Astrocyte of the spinal cord (primary cell): ENCODE data around the gene PEX26.

ENCODE experiments used
- DNase-seq: peaks from one replicate; pipeline ENCODE4 v3.0.0; 2011; ENCODE audit warnings: low read depth, low spot score
- H3K4me3 ChIP-seq: 2 replicates; pipeline ENCODE4 v1.5.1; 2011; ENCODE audit warnings: low read depth, mild to moderate bottlenecking, low read length, moderate library complexity
- in situ Hi-C: cut with HindIII; loops from 2 replicates; pipeline ENCODE4 v1.10.0; 2017; ENCODE audit warnings: low sequenced_read_pairs
- TF ChIP-seq, protein P1 (sequence below): IDR thresholded peaks from 2 replicates; pipeline ENCODE4 v1.5.1; 2012; ENCODE audit warnings: low read depth, mild to moderate bottlenecking, low read length, inconsistent platforms

The PEX26 gene

DNA sequence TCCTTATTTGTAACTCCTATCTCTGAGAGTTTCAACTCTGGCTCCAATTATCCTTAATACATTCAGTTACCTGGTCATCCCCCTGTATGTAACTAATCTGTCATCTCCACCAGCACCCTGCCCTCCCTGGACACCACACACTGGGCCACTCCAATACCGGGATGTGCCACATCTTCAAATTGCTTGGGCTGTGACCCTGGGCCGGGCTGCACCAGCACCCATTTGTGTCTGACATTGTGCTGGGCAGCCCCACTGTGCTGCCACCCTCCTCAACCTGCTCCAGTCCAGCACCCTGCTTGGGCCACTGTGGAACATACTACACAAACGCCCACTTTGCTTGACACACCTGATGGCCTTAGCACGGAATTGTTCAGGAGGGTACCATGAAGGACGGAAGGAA, 70.0 kb downstream of the PEX26 start:
- no peak overlapping the region for H3K4me3 ChIP-seq
- in situ Hi-C loops, result no loop called here
- no peak for DNase-seq
- TF ChIP-seq, protein P1, sequence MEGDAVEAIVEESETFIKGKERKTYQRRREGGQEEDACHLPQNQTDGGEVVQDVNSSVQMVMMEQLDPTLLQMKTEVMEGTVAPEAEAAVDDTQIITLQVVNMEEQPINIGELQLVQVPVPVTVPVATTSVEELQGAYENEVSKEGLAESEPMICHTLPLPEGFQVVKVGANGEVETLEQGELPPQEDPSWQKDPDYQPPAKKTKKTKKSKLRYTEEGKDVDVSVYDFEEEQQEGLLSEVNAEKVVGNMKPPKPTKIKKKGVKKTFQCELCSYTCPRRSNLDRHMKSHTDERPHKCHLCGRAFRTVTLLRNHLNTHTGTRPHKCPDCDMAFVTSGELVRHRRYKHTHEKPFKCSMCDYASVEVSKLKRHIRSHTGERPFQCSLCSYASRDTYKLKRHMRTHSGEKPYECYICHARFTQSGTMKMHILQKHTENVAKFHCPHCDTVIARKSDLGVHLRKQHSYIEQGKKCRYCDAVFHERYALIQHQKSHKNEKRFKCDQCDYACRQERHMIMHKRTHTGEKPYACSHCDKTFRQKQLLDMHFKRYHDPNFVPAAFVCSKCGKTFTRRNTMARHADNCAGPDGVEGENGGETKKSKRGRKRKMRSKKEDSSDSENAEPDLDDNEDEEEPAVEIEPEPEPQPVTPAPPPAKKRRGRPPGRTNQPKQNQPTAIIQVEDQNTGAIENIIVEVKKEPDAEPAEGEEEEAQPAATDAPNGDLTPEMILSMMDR, result no peak

DNA sequence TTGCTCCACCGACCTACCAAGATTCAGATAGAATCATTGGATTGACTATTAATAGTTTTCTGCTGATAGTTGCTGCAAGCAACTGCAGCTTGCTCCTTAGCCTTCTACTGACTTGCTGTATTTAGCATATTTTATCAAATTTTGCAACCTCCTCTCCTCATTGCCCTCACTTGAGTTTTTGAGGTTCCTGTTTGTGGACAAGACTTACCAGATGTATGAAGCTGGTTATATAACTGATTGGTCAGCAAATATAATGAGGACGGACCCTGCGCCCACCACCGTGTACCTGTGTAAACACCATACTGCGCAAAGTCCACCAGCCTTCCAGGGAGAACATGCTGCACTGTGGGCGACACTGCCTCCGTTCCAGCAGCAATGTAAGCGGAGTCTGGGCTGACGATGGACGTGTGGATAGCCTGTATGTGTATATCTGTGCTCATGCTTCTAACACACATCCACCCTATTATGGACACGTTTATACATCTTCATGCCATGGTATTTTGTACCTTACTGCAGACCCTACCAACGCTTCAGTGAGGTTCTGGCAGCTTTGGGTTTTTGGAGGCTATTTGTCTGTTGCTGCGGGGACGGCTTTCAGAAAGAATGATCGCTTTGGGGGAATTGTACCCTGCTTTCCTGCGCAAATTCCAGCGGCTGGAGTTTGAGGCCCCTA, 70.6 kb downstream of the PEX26 start:
- TF ChIP-seq, protein P1, result no peak
- in situ Hi-C loops, result no loop called here
- H3K4me3 ChIP-seq, result no peak overlapping the region
- no peak for DNase-seq

GRCh38 chr22:18152519-18152918, 74.7 kb downstream of the PEX26 start:
- TF ChIP-seq, protein P1, result no peak
- in situ Hi-C loops, result no loop called here
- no peak overlapping the region for H3K4me3 ChIP-seq
- DNase-seq, result no peak

- H3K4me3 ChIP-seq, result no peak overlapping the region
- in situ Hi-C loops, result no loop called here
- no peak for DNase-seq
- TF ChIP-seq, protein P1, result no peak
These were observed 77.1 kb downstream of the PEX26 start for GRCh38 chr22:18154821-18155390.
